HG02798 (cell line): Measurements from ENCODE around the gene ALDH4A1.
A peak's percentile ranks its signal among the peaks of the same experiment; 100 is the strongest.

Experiments
- ATAC-seq: cut with Tn5 transposase; IDR thresholded peaks from one replicate; pipeline ENCODE4 v1.9.1; 2021; ENCODE audit warnings: mild to moderate bottlenecking; ENCODE audit not compliant: unreplicated experiment, poor library complexity

ALDH4A1 gene

GRCh38 chr1:18902523-18903290 is at the start of gene ALDH4A1:
TSS of gene ALDH4A1 (minus strand) at chr1:18902555. CDS start at chr1:18902523, 32 bp downstream.
- peak; percentile 97 for ATAC-seq

GRCh38 chr1:18951818-18952391 is 49.5 kb upstream of the ALDH4A1 start:
- ATAC-seq, result peak; percentile 40

GRCh38 chr1:18951416-18951815 is 49.1 kb upstream of the ALDH4A1 start:
- ATAC-seq, result no peak

GRCh38 chr1:18950401-18951026 is 48.2 kb upstream of the ALDH4A1 start:
- ATAC-seq, result no peak

GRCh38 chr1:18949686-18950400 is 47.5 kb upstream of the ALDH4A1 start:
- ATAC-seq, result no peak

GRCh38 chr1:18948913-18949685 is 46.7 kb upstream of the ALDH4A1 start:
- no peak for ATAC-seq

GRCh38 chr1:18948048-18948912 is 45.9 kb upstream of the ALDH4A1 start:
- ATAC-seq, result no peak

- ATAC-seq, result no peak
These were observed 45.2 kb upstream of the ALDH4A1 start for GRCh38 chr1:18947570-18947969.

- no peak for ATAC-seq
These were observed 44.4 kb upstream of the ALDH4A1 start for GRCh38 chr1:18946550-18947381.

GRCh38 chr1:18945401-18945849 is 43.1 kb upstream of the ALDH4A1 start:
- no peak for ATAC-seq

- no peak for ATAC-seq
These were observed 42.5 kb upstream of the ALDH4A1 start for GRCh38 chr1:18944810-18945209.

- ATAC-seq, result no peak
These were observed 41.7 kb upstream of the ALDH4A1 start for GRCh38 chr1:18943914-18944572.

- ATAC-seq, result no peak
These were observed 40.8 kb upstream of the ALDH4A1 start for GRCh38 chr1:18943162-18943561.

- no peak for ATAC-seq
These were observed 40.0 kb upstream of the ALDH4A1 start for GRCh38 chr1:18942340-18942739.

- no peak for ATAC-seq
These were observed 39.1 kb upstream of the ALDH4A1 start for GRCh38 chr1:18941221-18942141.

GRCh38 chr1:18940303-18941020 is 38.1 kb upstream of the ALDH4A1 start:
- no peak for ATAC-seq
